ENCODE results near the gene SLC35G6. TPM values are rescaled to one million over a fixed set of nuclear protein-coding genes. Genes with fewer than 3 reads are reported as not detected.
A peak's percentile ranks its signal among the peaks of the same experiment; 100 is the strongest.

Gene SLC35G6
- total RNA-seq, 2 experiments from 2014 or later: not detected

DNA sequence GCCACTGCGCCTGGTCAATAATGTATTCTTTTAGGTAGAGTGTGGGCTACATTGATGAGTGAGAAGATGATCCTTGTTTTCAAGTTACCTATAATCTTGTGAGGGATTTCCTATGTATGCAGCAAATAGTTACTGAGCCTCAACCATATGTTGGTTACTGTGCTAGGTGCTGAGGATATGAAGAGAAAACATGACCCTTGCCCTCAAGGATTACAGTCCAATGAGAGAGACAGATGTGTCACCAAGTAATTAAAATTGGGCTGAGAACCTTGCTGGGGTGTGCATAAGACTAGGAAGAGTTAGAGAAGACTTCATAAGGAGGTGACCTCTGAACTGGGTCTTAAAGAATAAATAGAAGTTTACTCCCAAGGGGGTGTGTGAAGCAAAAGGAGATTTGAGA is 10.3 kb downstream of the SLC35G6 start:
- Mint-ChIP-seq H3K9me3 (ENCODE audit: insufficient read depth) (no peaks in the 10 kb centered on the region), H3K27ac (peak overlapping the region; percentile 9), H3K4me1 (ENCODE audit: low read depth) (peaks cover 56% of the 10 kb centered on the region), H3K27me3 (ENCODE audit: low read depth) (no peaks in the 10 kb centered on the region), H3K36me3 (ENCODE audit: low read depth) (peaks cover 64% of the 10 kb centered on the region), H3K4me3 (no peak overlapping the region)
- DNase-seq (no peak), ATAC-seq (no peak)
- ChIA-PET POLR2A (no interaction called here), CTCF (interaction anchor here (1.6 to 5.0 kb wide), 2 partner anchors 55 to 69 kb away, joined by 7 to 18 read pairs; partner anchors contain the start of gene SENP3)

DNA sequence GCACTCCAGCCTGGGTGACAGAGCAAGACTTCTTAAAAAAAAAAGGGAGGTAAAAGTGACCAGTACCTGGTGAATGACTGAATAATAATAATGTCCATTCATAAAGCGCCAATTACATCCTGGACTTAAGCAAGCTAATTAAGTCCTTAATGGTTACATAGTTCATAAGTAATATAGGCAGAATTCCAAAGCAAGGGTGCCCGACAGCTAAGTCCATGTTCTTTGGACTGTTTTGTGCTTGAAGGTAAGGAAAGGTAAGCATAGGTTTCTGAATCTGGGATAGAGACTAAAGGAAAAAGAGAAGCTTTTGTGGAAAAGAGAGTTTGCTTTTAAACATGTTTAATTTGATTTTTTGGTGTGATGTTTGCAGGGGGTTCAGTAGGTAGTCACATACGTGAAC is 12.7 kb downstream of the SLC35G6 start:
- no peak for ATAC-seq
- ChIA-PET CTCF (interaction anchor here (0.6 to 5.0 kb wide), 5 partner anchors 20 to 193 kb away, joined by 3 to 18 read pairs (median 5); partner anchors contain the start of genes SENP3, TMEM102 and TP53), POLR2A (interaction anchor here (3.5 kb wide), 1 partner anchor 9 kb away, joined by 15 read pairs; the partner anchor contains the start of gene POLR2A)
- Mint-ChIP-seq H3K9me3 (ENCODE audit: insufficient read depth) (no peaks in the 10 kb centered on the region), H3K27me3 (ENCODE audit: low read depth) (no peaks in the 10 kb centered on the region), H3K4me1 (ENCODE audit: low read depth) (peaks cover 39% of the 10 kb centered on the region), H3K27ac (peak overlapping the region; percentile 2), H3K36me3 (ENCODE audit: low read depth) (peaks cover 74% of the 10 kb centered on the region), H3K4me3 (no peak overlapping the region)
- no peak for DNase-seq

DNA sequence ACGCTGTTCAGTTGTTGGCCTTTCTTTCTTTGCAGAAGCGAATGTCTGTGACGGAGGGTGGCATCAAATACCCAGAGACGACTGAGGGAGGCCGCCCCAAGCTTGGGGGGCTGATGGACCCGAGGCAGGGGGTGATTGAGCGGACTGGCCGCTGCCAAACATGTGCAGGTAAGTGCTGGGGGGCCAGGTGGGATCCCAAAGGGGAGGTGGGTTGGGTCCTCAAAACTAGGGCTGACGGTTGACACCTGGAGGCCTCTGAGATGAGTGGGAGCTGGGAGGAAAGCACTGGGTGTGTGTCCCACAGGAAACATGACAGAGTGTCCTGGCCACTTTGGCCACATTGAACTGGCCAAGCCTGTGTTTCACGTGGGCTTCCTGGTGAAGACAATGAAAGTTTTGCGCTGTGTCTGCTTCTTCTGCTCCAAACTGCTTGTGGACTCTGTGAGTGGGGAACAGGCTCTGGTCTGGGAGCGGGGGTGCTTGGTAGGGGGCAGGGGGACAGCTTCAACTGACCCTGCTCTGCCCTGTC is 14.7 kb downstream of the SLC35G6 start:
- ChIA-PET CTCF (interaction anchor here (2.4 to 5.0 kb wide), 3 partner anchors 60 to 191 kb away, joined by 5 to 18 read pairs (median 12); partner anchors contain the start of genes SENP3, TMEM102 and TP53), POLR2A (no interaction called here)
- Mint-ChIP-seq H3K9me3 (ENCODE audit: insufficient read depth) (no peaks in the 10 kb centered on the region), H3K4me1 (ENCODE audit: low read depth) (peaks cover 25% of the 10 kb centered on the region), H3K4me3 (no peak overlapping the region), H3K36me3 (ENCODE audit: low read depth) (peaks cover 77% of the 10 kb centered on the region), H3K27ac (no peak overlapping the region), H3K27me3 (ENCODE audit: low read depth) (no peaks in the 10 kb centered on the region)
- DNase-seq (no peak), ATAC-seq (no peak)

DNA sequence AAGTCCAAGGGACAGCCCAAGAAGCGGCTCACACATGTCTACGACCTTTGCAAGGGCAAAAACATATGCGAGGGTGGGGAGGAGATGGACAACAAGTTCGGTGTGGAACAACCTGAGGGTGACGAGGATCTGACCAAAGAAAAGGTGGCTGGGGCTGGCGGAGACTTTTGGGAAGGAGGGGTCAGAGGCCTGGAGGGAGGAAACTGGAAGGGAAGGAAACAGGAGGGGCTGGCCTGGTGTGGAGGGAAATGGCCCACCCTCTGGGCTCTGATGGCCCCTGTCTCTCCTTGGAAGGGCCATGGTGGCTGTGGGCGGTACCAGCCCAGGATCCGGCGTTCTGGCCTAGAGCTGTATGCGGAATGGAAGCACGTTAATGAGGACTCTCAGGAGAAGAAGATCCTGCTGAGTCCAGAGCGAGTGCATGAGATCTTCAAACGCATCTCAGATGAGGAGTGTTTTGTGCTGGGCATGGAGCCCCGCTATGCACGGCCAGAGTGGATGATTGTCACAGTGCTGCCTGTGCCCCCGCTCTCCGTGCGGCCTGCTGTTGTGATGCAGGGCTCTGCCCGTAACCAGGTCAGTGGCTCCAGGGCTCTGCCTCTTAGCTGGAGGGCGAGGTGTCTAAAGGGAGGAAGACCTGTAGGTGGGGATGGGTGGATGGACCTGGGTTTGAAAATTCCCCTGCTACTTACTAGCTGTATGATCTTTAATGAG is 15.4 kb downstream of the SLC35G6 start:
- POLR2A ChIA-PET: interaction anchor here (2.4 to 3.8 kb wide), 2 partner anchors 10 to 12 kb away, joined by 7 to 13 read pairs; partner anchors contain the start of gene POLR2A
- Mint-ChIP-seq H3K9me3 (ENCODE audit: insufficient read depth) (no peaks in the 10 kb centered on the region), H3K36me3 (ENCODE audit: low read depth) (peaks cover 80% of the 10 kb centered on the region), H3K27me3 (ENCODE audit: low read depth) (no peaks in the 10 kb centered on the region), H3K4me3 (no peak overlapping the region), H3K4me1 (ENCODE audit: low read depth) (peaks cover 23% of the 10 kb centered on the region), H3K27ac (no peak overlapping the region)
- DNase-seq (no peak), ATAC-seq (peak; percentile 17)
- CTCF ChIA-PET: interaction anchor here (0.8 kb wide), 1 partner anchor 64 kb away, joined by 3 read pairs; no protein-coding TSS in a partner anchor

DNA sequence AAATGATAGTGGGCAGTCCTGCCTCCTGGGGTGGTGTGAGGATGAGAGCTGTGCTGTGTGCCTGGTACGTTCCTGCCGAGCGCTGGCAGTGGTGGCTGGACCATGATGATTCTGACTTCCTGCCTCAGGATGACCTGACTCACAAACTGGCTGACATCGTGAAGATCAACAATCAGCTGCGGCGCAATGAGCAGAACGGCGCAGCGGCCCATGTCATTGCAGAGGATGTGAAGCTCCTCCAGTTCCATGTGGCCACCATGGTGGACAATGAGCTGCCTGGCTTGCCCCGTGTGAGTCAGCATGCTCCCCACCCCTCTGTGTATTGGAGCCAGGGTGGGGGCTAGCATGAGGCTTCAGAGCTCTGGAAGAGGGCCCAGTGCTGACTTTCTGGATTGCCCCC is 16.0 kb downstream of the SLC35G6 start:
- ATAC-seq (no peak), DNase-seq (no peak)
- Mint-ChIP-seq H3K4me1 (ENCODE audit: low read depth) (peaks cover 19% of the 10 kb centered on the region), H3K27ac (no peak overlapping the region), H3K36me3 (ENCODE audit: low read depth) (peaks cover 79% of the 10 kb centered on the region), H3K27me3 (ENCODE audit: low read depth) (no peaks in the 10 kb centered on the region), H3K9me3 (ENCODE audit: insufficient read depth) (no peaks in the 10 kb centered on the region), H3K4me3 (no peak overlapping the region)
- CTCF ChIA-PET: interaction anchor here (0.8 kb wide), 1 partner anchor 63 kb away, joined by 3 read pairs; no protein-coding TSS in a partner anchor
- POLR2A ChIA-PET: interaction anchor here (2.4 to 3.8 kb wide), 2 partner anchors 10 to 13 kb away, joined by 7 to 13 read pairs; partner anchors contain the start of gene POLR2A

DNA sequence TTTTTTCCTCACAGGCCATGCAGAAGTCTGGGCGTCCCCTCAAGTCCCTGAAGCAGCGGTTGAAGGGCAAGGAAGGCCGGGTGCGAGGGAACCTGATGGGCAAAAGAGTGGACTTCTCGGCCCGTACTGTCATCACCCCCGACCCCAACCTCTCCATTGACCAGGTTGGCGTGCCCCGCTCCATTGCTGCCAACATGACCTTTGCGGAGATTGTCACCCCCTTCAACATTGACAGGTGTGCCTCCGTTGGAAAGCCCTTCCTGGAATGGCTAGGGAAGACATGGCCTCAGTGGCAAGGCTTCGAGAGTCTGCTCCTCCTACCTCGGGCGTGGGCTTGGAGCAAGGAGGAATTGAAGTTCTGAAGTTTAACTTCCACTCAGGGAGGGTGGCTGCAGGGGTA is 16.4 kb downstream of the SLC35G6 start:
- POLR2A ChIA-PET: interaction anchor here (2.4 to 3.8 kb wide), 2 partner anchors 11 to 13 kb away, joined by 7 to 13 read pairs; partner anchors contain the start of gene POLR2A
- H3K27ac Mint-ChIP-seq: no peak overlapping the region

DNA sequence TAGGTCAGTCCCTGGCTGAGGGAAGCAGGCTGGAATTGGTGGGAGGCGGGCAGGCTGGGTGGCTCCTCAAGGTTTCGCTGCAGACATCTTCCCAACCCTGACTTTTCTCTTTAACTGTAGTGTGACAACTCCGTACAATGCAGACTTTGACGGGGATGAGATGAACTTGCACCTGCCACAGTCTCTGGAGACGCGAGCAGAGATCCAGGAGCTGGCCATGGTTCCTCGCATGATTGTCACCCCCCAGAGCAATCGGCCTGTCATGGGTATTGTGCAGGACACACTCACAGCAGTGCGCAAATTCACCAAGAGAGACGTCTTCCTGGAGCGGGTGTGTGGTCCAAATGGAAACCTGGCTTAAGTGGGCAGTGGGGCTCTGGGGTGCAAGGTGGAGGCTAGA is 17.9 kb downstream of the SLC35G6 start:
- DNase-seq: no peak
- Mint-ChIP-seq H3K9me3 (ENCODE audit: insufficient read depth) (no peaks in the 10 kb centered on the region), H3K27ac (no peak overlapping the region), H3K4me3 (no peak overlapping the region), H3K27me3 (ENCODE audit: low read depth) (no peaks in the 10 kb centered on the region), H3K36me3 (ENCODE audit: low read depth) (peaks cover 82% of the 10 kb centered on the region), H3K4me1 (ENCODE audit: low read depth) (peaks cover 4% of the 10 kb centered on the region)
- ChIA-PET POLR2A (interaction anchor here (2.4 to 3.8 kb wide), 2 partner anchors 12 to 15 kb away, joined by 7 to 13 read pairs; partner anchors contain the start of gene POLR2A), CTCF (interaction anchor here (1.3 kb wide), 2 partner anchors 62 to 63 kb away, joined by 3 to 4 read pairs; no protein-coding TSS in a partner anchor)
- ATAC-seq: no peak

More for the DNA sequence above, 16.4 kb downstream of the SLC35G6 start:
- no peaks in the 10 kb centered on the region for H3K27me3 Mint-ChIP-seq (ENCODE audit: low read depth)
- ATAC-seq (no peak), DNase-seq (no peak)
- H3K9me3 Mint-ChIP-seq (ENCODE audit: insufficient read depth): no peaks in the 10 kb centered on the region
- H3K4me3 Mint-ChIP-seq: no peak overlapping the region
- CTCF ChIA-PET: interaction anchor here (0.8 kb wide), 1 partner anchor 63 kb away, joined by 3 read pairs; no protein-coding TSS in a partner anchor
- peaks cover 81% of the 10 kb centered on the region for H3K36me3 Mint-ChIP-seq (ENCODE audit: low read depth)
- H3K4me1 Mint-ChIP-seq (ENCODE audit: low read depth): peaks cover 17% of the 10 kb centered on the region

DNA sequence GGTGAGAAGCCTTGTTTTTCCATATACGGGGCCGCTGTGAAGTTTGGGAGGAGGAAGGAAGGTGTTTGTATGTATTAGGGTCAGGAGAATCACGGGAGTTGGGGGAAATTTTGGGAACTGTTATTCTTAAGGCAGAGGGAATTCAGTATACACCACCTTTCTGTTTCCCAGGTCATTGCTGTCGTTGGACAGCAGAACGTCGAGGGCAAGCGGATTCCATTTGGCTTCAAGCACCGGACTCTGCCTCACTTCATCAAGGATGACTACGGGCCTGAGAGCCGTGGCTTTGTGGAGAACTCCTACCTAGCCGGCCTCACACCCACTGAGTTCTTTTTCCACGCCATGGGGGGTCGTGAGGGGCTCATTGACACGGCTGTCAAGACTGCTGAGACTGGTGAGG is 20.5 kb downstream of the SLC35G6 start:
- no peaks in the 10 kb centered on the region for H3K27me3 Mint-ChIP-seq (ENCODE audit: low read depth)
- peaks cover 77% of the 10 kb centered on the region for H3K36me3 Mint-ChIP-seq (ENCODE audit: low read depth)
- H3K4me1 Mint-ChIP-seq (ENCODE audit: low read depth): no peaks in the 10 kb centered on the region
- CTCF ChIA-PET: interaction anchor here (1.2 to 1.8 kb wide), 2 partner anchors 41 to 59 kb away, joined by 3 to 4 read pairs; no protein-coding TSS in a partner anchor
- POLR2A ChIA-PET: interaction anchor here (1.0 kb wide), 1 partner anchor 9 kb away, joined by 3 read pairs; no protein-coding TSS in a partner anchor
- no peak overlapping the region for H3K4me3 Mint-ChIP-seq
- no peak overlapping the region for H3K27ac Mint-ChIP-seq
- H3K9me3 Mint-ChIP-seq (ENCODE audit: insufficient read depth): no peaks in the 10 kb centered on the region
- DNase-seq (no peak), ATAC-seq (no peak)

DNA sequence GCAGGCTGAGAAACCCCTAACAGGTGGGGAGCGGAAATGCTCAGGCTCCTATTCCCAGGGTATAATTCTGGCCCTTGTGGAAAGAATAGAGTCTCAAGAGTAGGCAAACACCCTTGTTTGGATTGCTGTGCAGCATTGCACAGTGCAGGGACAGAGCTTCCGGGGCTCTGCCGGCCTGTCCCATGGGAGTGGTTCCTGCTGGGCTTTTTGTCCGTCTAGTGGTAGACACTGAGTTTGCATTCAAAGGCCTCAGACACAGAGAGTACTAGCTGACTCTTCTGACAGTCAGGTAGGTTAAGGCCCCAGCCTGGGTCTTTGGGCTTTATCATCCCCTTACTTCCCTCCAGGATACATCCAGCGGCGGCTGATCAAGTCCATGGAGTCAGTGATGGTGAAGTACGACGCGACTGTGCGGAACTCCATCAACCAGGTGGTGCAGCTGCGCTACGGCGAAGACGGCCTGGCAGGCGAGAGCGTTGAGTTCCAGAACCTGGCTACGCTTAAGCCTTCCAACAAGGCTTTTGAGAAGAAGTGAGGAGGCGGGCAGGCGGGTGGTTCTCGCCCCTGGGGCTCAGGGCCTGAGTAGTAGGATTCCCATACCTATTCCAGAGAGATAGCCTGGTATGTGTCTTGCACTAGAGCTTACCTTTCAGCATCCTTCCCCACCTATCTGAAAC is 21.1 kb downstream of the SLC35G6 start:
- DNase-seq (no peak), ATAC-seq (no peak)
- POLR2A ChIA-PET: interaction anchor here (1.0 kb wide), 1 partner anchor 9 kb away, joined by 3 read pairs; no protein-coding TSS in a partner anchor
- H3K27me3 Mint-ChIP-seq (ENCODE audit: low read depth): no peaks in the 10 kb centered on the region
- no peak overlapping the region for H3K4me3 Mint-ChIP-seq
- no peaks in the 10 kb centered on the region for H3K4me1 Mint-ChIP-seq (ENCODE audit: low read depth)
- CTCF ChIA-PET: interaction anchor here (0.8 to 1.8 kb wide), 5 partner anchors 11 to 185 kb away, joined by 3 to 5 read pairs (median 3); partner anchors contain the start of gene TP53
- no peak overlapping the region for H3K27ac Mint-ChIP-seq
- peaks cover 75% of the 10 kb centered on the region for H3K36me3 Mint-ChIP-seq (ENCODE audit: low read depth)
- no peaks in the 10 kb centered on the region for H3K9me3 Mint-ChIP-seq (ENCODE audit: insufficient read depth)

DNA sequence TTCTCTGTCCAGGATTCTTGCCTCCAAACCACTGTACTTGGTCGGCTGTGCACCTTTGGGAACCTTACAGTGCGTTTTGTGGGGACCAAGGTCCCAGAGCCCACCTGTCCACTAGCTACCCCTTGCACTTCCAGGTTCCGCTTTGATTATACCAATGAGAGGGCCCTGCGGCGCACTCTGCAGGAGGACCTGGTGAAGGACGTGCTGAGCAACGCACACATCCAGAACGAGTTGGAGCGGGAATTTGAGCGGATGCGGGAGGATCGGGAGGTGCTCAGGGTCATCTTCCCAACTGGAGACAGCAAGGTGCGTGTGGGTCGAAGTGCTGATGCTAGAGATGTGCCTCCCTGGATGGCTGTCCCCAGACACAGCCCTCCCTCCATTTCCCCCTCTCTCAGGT is 21.7 kb downstream of the SLC35G6 start:
- ATAC-seq: no peak
- Mint-ChIP-seq H3K9me3 (ENCODE audit: insufficient read depth) (no peaks in the 10 kb centered on the region), H3K27ac (no peak overlapping the region), H3K36me3 (ENCODE audit: low read depth) (peaks cover 73% of the 10 kb centered on the region), H3K4me1 (ENCODE audit: low read depth) (no peaks in the 10 kb centered on the region), H3K4me3 (no peak overlapping the region), H3K27me3 (ENCODE audit: low read depth) (no peaks in the 10 kb centered on the region)
- CTCF ChIA-PET: interaction anchor here (0.8 to 1.8 kb wide), 5 partner anchors 11 to 184 kb away, joined by 3 to 5 read pairs (median 3); partner anchors contain the start of gene TP53
- DNase-seq: no peak
- POLR2A ChIA-PET: interaction anchor here (0.5 kb wide), 1 partner anchor 220 kb away, joined by 5 read pairs; no protein-coding TSS in a partner anchor

DNA sequence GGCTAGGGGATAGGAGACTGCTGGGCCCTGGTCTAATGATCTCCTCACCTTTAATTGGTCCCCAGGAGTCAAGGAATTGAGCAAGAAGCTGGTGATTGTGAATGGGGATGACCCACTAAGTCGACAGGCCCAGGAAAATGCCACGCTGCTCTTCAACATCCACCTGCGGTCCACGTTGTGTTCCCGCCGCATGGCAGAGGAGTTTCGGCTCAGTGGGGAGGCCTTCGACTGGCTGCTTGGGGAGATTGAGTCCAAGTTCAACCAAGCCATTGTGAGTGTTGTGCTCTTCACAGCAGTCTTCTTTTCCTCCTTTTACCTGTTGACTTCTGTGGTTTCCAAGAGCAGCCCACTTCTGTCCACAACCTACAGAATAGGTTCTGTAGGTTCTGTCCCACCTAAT is 22.3 kb downstream of the SLC35G6 start:
- no peak for ATAC-seq
- H3K4me1 Mint-ChIP-seq (ENCODE audit: low read depth): no peaks in the 10 kb centered on the region
- ChIA-PET CTCF (interaction anchor here (1.3 to 1.8 kb wide), 3 partner anchors 10 to 58 kb away, joined by 5 to 8 read pairs (median 5); partner anchors contain the start of gene SENP3), POLR2A (interaction anchor here (0.5 kb wide), 1 partner anchor 221 kb away, joined by 5 read pairs; no protein-coding TSS in a partner anchor)
- H3K27ac Mint-ChIP-seq: no peak overlapping the region
- no peaks in the 10 kb centered on the region for H3K27me3 Mint-ChIP-seq (ENCODE audit: low read depth)
- no peak overlapping the region for H3K4me3 Mint-ChIP-seq
- H3K9me3 Mint-ChIP-seq (ENCODE audit: insufficient read depth): no peaks in the 10 kb centered on the region
- peaks cover 74% of the 10 kb centered on the region for H3K36me3 Mint-ChIP-seq (ENCODE audit: low read depth)
- no peak for DNase-seq

All from activated CD8-positive, alpha-beta T cell treated with anti-CD3 and anti-CD28 coated beads, Interleukin-2, amount 10 ng/mL, durations not matched to agents 7 days and 5 days (primary cell).